Fibroblast of skin of back (primary cell): ENCODE results near the gene RNF152.
"Not testable (repeated sequence)": the region's sequence is repeated elsewhere in the genome, so short reads cannot be mapped to it uniquely, and the experiment has no call there.

Experiments
- DNase-seq: peaks from one replicate; pipeline ENCODE4 v3.0.0-alpha.2; 2013

The RNF152 gene

GRCh38 chr18:61815885-61816470, 76.8 kb downstream of the RNF152 start:
- DNase-seq: no peak

- no peak for DNase-seq
These were observed 84.5 kb downstream of the RNF152 start for GRCh38 chr18:61808286-61808685.

- DNase-seq: no peak
These were observed 89.4 kb downstream of the RNF152 start for GRCh38 chr18:61803393-61803792.

- no peak for DNase-seq
These were observed 94.9 kb downstream of the RNF152 start for GRCh38 chr18:61797696-61798590.

- no peak for DNase-seq
These were observed 101.8 kb downstream of the RNF152 start for GRCh38 chr18:61791031-61791430.

- not testable (repeated sequence) for DNase-seq
These were observed 105.7 kb downstream of the RNF152 start for GRCh38 chr18:61787011-61787670.

- no peak for DNase-seq
These were observed 107.2 kb downstream of the RNF152 start for GRCh38 chr18:61785588-61785987.

GRCh38 chr18:61784834-61785233, 108.0 kb downstream of the RNF152 start:
- no peak for DNase-seq

GRCh38 chr18:61782545-61782944, 110.3 kb downstream of the RNF152 start:
- DNase-seq: no peak

GRCh38 chr18:61776201-61776600, 116.6 kb downstream of the RNF152 start:
- not testable (repeated sequence) for DNase-seq

GRCh38 chr18:61774846-61775245, 118.0 kb downstream of the RNF152 start:
- DNase-seq: no peak

- no peak for DNase-seq
These were observed 120.4 kb downstream of the RNF152 start for GRCh38 chr18:61772293-61772848.

GRCh38 chr18:61771861-61772260, 120.9 kb downstream of the RNF152 start:
- no peak for DNase-seq

GRCh38 chr18:61770279-61770678, 122.5 kb downstream of the RNF152 start:
- DNase-seq: no peak

- DNase-seq: no peak
These were observed 126.4 kb downstream of the RNF152 start for GRCh38 chr18:61766266-61766884.

GRCh38 chr18:61765097-61765496, 127.7 kb downstream of the RNF152 start:
- DNase-seq: peak; percentile 73

GRCh38 chr18:61764381-61764780, 128.4 kb downstream of the RNF152 start:
- DNase-seq: no peak

- no peak for DNase-seq
These were observed 130.9 kb downstream of the RNF152 start for GRCh38 chr18:61761875-61762274.
